Measurements from ENCODE around the gene CSGALNACT2. TPM values are rescaled to one million over a fixed set of nuclear protein-coding genes. Genes with fewer than 3 reads are reported as not detected.
"Not testable (repeated sequence)": the region's sequence is repeated elsewhere in the genome, so short reads cannot be mapped to it uniquely, and the experiment has no call there.

Gene CSGALNACT2
- total RNA-seq (16.1 TPM), polyA plus RNA-seq (21.2 TPM)
- long read RNA-seq, donor 1, partial matches to known transcripts = 0 of 1 reads
- long read RNA-seq, donor 1, other reads (novel, unspliced or antisense) = 0 of 1 reads
- long read RNA-seq, donor 2 = 0 reads
- long read RNA-seq, donor 3, partial matches to known transcripts = 9 of 13 reads
- long read RNA-seq, donor 3, other reads (novel, unspliced or antisense) = 0 of 13 reads
- long read RNA-seq, donor 4, partial matches to known transcripts = 0 of 4 reads
- long read RNA-seq, donor 4, other reads (novel, unspliced or antisense) = 0 of 4 reads
- long read RNA-seq, donor 5, transcript CSGALNACT2-201 (8 exons, 3,730 nt) = major isoform, 11 of 16 reads
- long read RNA-seq, donor 5, partial matches to known transcripts = 5 of 16 reads
- long read RNA-seq, donor 5, other reads (novel, unspliced or antisense) = 0 of 16 reads
- long read RNA-seq, donor 6, partial matches to known transcripts = 0 of 2 reads
- long read RNA-seq, donor 6, other reads (novel, unspliced or antisense) = 0 of 2 reads
- long read RNA-seq, donor 7, transcript CSGALNACT2-201 (8 exons, 3,730 nt) = major isoform, 8 of 8 reads
- long read RNA-seq, donor 7, partial matches to known transcripts = 0 of 8 reads
- long read RNA-seq, donor 7, other reads (novel, unspliced or antisense) = 0 of 8 reads
- long read RNA-seq, donor 8, partial matches to known transcripts = 0 of 3 reads
- long read RNA-seq, donor 8, other reads (novel, unspliced or antisense) = 0 of 3 reads
- long read RNA-seq, donor 9, partial matches to known transcripts = 0 of 2 reads
- long read RNA-seq, donor 9, other reads (novel, unspliced or antisense) = 0 of 2 reads
- long read RNA-seq, donor 10, partial matches to known transcripts = 0 of 2 reads
- long read RNA-seq, donor 10, other reads (novel, unspliced or antisense) = 0 of 2 reads

DNA sequence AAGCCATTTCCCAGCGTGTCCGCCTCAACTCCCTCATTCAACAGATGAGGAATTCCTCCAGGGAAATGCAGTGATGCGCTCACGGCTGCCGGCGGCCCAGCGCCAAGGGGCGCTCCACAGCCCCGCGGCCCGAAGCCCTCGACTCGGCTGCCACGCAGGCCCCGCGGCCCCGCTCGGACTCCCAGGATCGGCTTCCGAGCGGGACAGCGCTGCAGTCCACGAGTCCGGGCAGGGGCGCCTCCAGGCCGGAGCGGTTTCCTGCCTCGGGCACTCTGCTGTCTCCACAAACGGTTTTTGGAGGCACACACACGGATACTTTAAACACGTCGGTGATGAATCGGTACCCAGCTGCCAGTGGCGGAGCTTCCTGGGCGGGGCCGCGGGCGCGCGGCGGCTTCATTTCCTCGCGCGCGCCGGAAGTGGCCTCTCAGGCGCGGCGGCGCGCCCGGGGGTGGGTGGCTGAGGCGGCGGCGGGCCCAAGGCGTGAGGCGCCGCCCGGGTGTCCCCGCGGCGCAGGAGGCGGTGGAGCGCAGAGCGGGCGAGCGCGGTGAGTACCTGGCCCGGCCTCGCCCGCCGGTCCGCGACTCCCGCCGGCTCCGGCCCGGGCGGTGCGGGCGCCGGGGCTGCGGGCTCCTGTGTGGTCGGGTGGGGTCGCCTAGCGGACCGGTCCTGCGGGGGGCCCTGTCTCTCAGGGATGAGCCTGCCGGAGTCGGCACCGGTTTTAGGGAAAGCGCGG, at the start of gene CSGALNACT2:
CSGALNACT2 (plus strand) TSS at position 425 of the 736 bp plus-strand sequence. CDS start 16,705 bp downstream, outside the sequence.
- H3K4me3 ChIP-seq (ENCODE audit: low read length in 2 of 2) = peak within 1 kb of the TSS; percentile 76 to 82
- peak; percentile 72 to 95 (median 88) for DNase-seq (ENCODE audit: low read depth in 6 of 9, low spot score in 9 of 9)
- no peaks in the 10 kb centered on the region for H3K27me3 ChIP-seq (ENCODE audit: control insufficient read depth in 2 of 2, insufficient read depth in 1 of 2, low read length in 1 of 2)
- WGBS = under 1% methylated on average over 93 of the region's 93 CpGs
- H3K36me3 ChIP-seq (ENCODE audit: control insufficient read depth in 2 of 2, insufficient read depth in 2 of 2, low read length in 1 of 2) = no peaks in the 10 kb centered on the region
- peak within 1 kb of the TSS; percentile 92 to 95 for H3K27ac ChIP-seq (ENCODE audit: low read depth in 1 of 2, low read length in 1 of 2)
- peaks cover 23 to 24% of the 10 kb centered on the region in 2 donors for H3K4me1 ChIP-seq (ENCODE audit: control insufficient read depth in 2 of 2, insufficient read depth in 2 of 2, low read length in 2 of 2)
- H3K9me3 ChIP-seq (ENCODE audit: control insufficient read depth in 2 of 2, insufficient read depth in 1 of 2, low read length in 1 of 2) = no peaks in the 10 kb centered on the region

GRCh38 chr10:43089519-43089918, 48.7 kb upstream of the CSGALNACT2 start:
- H3K27ac ChIP-seq (ENCODE audit: low read depth in 1 of 2, low read length in 1 of 2) = no peak overlapping the region
- H3K4me3 ChIP-seq (ENCODE audit: low read length in 2 of 2) = no peak overlapping the region
- WGBS = 97% methylated on average over 10 of the region's 10 CpGs
- DNase-seq (ENCODE audit: low read depth in 6 of 9, low spot score in 9 of 9) = no peak
- peaks cover 0 to 3% of the 10 kb centered on the region in 2 donors for H3K27me3 ChIP-seq (ENCODE audit: control insufficient read depth in 2 of 2, insufficient read depth in 1 of 2, low read length in 1 of 2)
- H3K4me1 ChIP-seq (ENCODE audit: control insufficient read depth in 2 of 2, insufficient read depth in 2 of 2, low read length in 2 of 2) = no peaks in the 10 kb centered on the region
- no peaks in the 10 kb centered on the region for H3K36me3 ChIP-seq (ENCODE audit: control insufficient read depth in 2 of 2, insufficient read depth in 2 of 2, low read length in 1 of 2)
- no peaks in the 10 kb centered on the region for H3K9me3 ChIP-seq (ENCODE audit: control insufficient read depth in 2 of 2, insufficient read depth in 1 of 2, low read length in 1 of 2)

- no peak overlapping the region for H3K27ac ChIP-seq (ENCODE audit: low read depth in 1 of 2, low read length in 1 of 2)
- 93% methylated on average over 8 of the region's 8 CpGs for WGBS
- H3K27me3 ChIP-seq (ENCODE audit: control insufficient read depth in 2 of 2, insufficient read depth in 1 of 2, low read length in 1 of 2) = peaks cover 0 to 3% of the 10 kb centered on the region in 2 donors
- H3K9me3 ChIP-seq (ENCODE audit: control insufficient read depth in 2 of 2, insufficient read depth in 1 of 2, low read length in 1 of 2) = no peaks in the 10 kb centered on the region
- H3K36me3 ChIP-seq (ENCODE audit: control insufficient read depth in 2 of 2, insufficient read depth in 2 of 2, low read length in 1 of 2) = no peaks in the 10 kb centered on the region
- no peak overlapping the region for H3K4me3 ChIP-seq (ENCODE audit: low read length in 2 of 2)
- H3K4me1 ChIP-seq (ENCODE audit: control insufficient read depth in 2 of 2, insufficient read depth in 2 of 2, low read length in 2 of 2) = no peaks in the 10 kb centered on the region
- DNase-seq (ENCODE audit: low read depth in 6 of 9, low spot score in 9 of 9) = no peak
Observed at GRCh38 chr10:43090188-43090587, 48.1 kb upstream of the CSGALNACT2 start.

DNA sequence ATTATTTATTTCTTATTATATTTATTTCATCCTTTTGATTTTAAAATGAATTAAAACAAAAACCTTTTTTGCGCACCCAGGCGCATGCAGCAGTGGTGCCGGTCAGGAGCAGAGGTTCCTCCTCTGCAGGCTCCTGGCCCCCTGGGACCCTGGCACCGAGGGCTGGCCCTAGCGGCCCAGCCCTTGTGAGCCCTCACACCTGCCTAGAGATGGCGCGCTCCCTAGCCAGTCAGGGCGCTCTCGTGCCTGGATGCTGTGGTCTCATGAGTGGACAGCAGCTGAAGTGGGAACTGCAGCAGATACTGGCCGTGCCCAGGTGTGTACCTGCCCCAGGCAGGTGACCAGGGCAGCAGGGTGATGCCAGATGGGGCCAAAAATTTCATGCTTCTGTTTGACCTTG, 47.6 kb upstream of the CSGALNACT2 start:
- no peak overlapping the region for H3K4me3 ChIP-seq (ENCODE audit: low read length in 2 of 2)
- DNase-seq (ENCODE audit: low read depth in 6 of 9, low spot score in 9 of 9) = no peak
- 97% methylated on average over 10 of the region's 10 CpGs for WGBS

GRCh38 chr10:43091846-43092245, 46.4 kb upstream of the CSGALNACT2 start:
- H3K9me3 ChIP-seq (ENCODE audit: control insufficient read depth in 2 of 2, insufficient read depth in 1 of 2, low read length in 1 of 2) = no peaks in the 10 kb centered on the region
- DNase-seq (ENCODE audit: low read depth in 6 of 9, low spot score in 9 of 9) = no peak
- peaks cover 0 to 3% of the 10 kb centered on the region in 2 donors for H3K27me3 ChIP-seq (ENCODE audit: control insufficient read depth in 2 of 2, insufficient read depth in 1 of 2, low read length in 1 of 2)
- H3K4me3 ChIP-seq (ENCODE audit: low read length in 2 of 2) = no peak overlapping the region
- no peaks in the 10 kb centered on the region for H3K4me1 ChIP-seq (ENCODE audit: control insufficient read depth in 2 of 2, insufficient read depth in 2 of 2, low read length in 2 of 2)
- no peaks in the 10 kb centered on the region for H3K36me3 ChIP-seq (ENCODE audit: control insufficient read depth in 2 of 2, insufficient read depth in 2 of 2, low read length in 1 of 2)
- 51% methylated on average over 3 of the region's 3 CpGs for WGBS
- H3K27ac ChIP-seq (ENCODE audit: low read depth in 1 of 2, low read length in 1 of 2) = no peak overlapping the region

More for the DNA sequence above, 47.6 kb upstream of the CSGALNACT2 start:
- H3K9me3 ChIP-seq (ENCODE audit: control insufficient read depth in 2 of 2, insufficient read depth in 1 of 2, low read length in 1 of 2) = no peaks in the 10 kb centered on the region
- H3K27me3 ChIP-seq (ENCODE audit: control insufficient read depth in 2 of 2, insufficient read depth in 1 of 2, low read length in 1 of 2) = peaks cover 0 to 3% of the 10 kb centered on the region in 2 donors
- H3K36me3 ChIP-seq (ENCODE audit: control insufficient read depth in 2 of 2, insufficient read depth in 2 of 2, low read length in 1 of 2) = no peaks in the 10 kb centered on the region
- H3K4me1 ChIP-seq (ENCODE audit: control insufficient read depth in 2 of 2, insufficient read depth in 2 of 2, low read length in 2 of 2) = no peaks in the 10 kb centered on the region
- H3K27ac ChIP-seq (ENCODE audit: low read depth in 1 of 2, low read length in 1 of 2) = no peak overlapping the region

DNA sequence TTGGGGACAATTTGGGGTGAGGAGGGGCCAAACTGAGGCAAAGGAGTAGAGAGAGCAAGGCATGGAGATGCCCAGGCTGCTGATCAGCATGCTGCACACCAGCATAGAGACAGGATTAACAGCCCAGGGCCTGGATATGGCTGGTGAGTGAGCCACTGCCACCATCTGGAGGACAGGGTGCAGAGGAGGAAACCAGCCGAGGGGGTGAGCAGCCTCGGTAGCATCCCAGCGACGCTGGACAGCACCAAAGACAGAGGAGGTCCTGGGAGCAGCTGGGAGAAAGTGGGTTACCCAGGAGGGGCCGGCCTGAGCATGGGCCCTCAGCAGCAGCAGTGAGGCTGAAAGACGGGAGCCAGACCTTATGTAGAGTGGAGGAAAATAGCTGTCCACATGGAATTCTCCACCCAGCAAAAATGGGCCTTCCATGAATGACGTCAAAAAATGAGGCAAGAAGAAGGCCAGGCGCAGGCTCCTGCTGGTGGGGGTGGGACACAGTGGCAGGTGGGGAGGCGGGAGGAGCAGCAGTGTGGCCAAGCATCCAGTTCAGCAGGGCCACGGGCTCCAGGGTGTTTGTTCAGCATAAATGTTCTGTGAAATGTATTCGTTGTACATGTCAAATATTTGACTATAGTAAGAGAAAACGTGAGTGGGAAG, 44.7 kb upstream of the CSGALNACT2 start:
- peaks cover 0 to 3% of the 10 kb centered on the region in 2 donors for H3K27me3 ChIP-seq (ENCODE audit: control insufficient read depth in 2 of 2, insufficient read depth in 1 of 2, low read length in 1 of 2)
- H3K4me3 ChIP-seq (ENCODE audit: low read length in 2 of 2) = no peak overlapping the region
- H3K27ac ChIP-seq (ENCODE audit: low read depth in 1 of 2, low read length in 1 of 2) = no peak overlapping the region
- no peak for DNase-seq (ENCODE audit: low read depth in 6 of 9, low spot score in 9 of 9)
- WGBS = 56% methylated on average over 12 of the region's 12 CpGs
- H3K4me1 ChIP-seq (ENCODE audit: control insufficient read depth in 2 of 2, insufficient read depth in 2 of 2, low read length in 2 of 2) = no peaks in the 10 kb centered on the region
- no peaks in the 10 kb centered on the region for H3K9me3 ChIP-seq (ENCODE audit: control insufficient read depth in 2 of 2, insufficient read depth in 1 of 2, low read length in 1 of 2)
- H3K36me3 ChIP-seq (ENCODE audit: control insufficient read depth in 2 of 2, insufficient read depth in 2 of 2, low read length in 1 of 2) = no peaks in the 10 kb centered on the region

DNA sequence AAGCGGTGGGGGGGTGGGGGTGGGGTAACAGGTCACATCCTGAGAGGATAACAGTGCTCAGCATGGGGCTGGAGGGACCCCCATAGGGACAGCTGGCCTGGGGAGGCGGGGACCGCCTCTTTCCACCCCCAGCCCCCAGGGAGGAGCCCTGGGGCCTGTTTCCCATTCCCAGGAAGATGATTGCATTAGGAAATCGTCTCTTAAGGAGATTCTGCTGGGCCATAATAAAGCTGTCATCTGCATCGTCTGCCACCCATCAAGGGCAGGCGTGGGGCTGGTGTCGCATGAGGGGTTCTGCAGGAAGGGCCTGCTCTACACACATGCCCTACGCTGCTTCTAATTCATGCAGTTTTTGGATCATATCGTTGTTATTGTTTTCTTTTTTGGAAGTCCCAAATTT, 44.2 kb upstream of the CSGALNACT2 start:
- H3K27me3 ChIP-seq (ENCODE audit: control insufficient read depth in 2 of 2, insufficient read depth in 1 of 2, low read length in 1 of 2) = peaks cover 0 to 3% of the 10 kb centered on the region in 2 donors
- DNase-seq (ENCODE audit: low read depth in 6 of 9, low spot score in 9 of 9) = no peak
- H3K9me3 ChIP-seq (ENCODE audit: control insufficient read depth in 2 of 2, insufficient read depth in 1 of 2, low read length in 1 of 2) = no peaks in the 10 kb centered on the region
- no peak overlapping the region for H3K4me3 ChIP-seq (ENCODE audit: low read length in 2 of 2)
- H3K36me3 ChIP-seq (ENCODE audit: control insufficient read depth in 2 of 2, insufficient read depth in 2 of 2, low read length in 1 of 2) = no peaks in the 10 kb centered on the region
- H3K27ac ChIP-seq (ENCODE audit: low read depth in 1 of 2, low read length in 1 of 2) = no peak overlapping the region
- WGBS = 92% methylated on average over 9 of the region's 9 CpGs
- H3K4me1 ChIP-seq (ENCODE audit: control insufficient read depth in 2 of 2, insufficient read depth in 2 of 2, low read length in 2 of 2) = no peaks in the 10 kb centered on the region

DNA sequence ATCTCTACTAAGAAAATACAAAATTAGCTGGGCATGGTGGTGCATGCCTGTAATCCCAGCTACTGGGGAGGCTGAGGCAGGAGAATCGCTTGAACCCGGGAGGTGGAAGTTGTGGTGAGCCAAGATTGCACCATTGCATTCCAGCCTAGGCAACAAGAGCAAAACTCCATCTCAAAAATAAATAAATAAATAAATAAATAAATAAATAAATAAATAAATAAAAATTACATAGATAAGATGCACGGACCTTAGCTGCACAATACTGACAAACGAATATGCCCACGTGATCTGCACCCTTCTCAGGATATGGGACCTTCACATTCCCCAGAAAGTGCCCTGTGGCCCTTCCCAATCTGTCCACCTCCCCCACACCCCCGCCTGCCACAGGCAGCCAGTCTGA, 38.9 kb upstream of the CSGALNACT2 start:
- not testable (repeated sequence) for DNase-seq (ENCODE audit: low read depth in 6 of 9, low spot score in 9 of 9)
- peaks cover 7 to 30% of the 10 kb centered on the region in 2 donors for H3K27me3 ChIP-seq (ENCODE audit: control insufficient read depth in 2 of 2, insufficient read depth in 1 of 2, low read length in 1 of 2)

More for the DNA sequence above, 38.9 kb upstream of the CSGALNACT2 start:
- WGBS = 96% methylated on average over 6 of the region's 6 CpGs
- not testable (repeated sequence) for H3K27ac ChIP-seq (ENCODE audit: low read depth in 1 of 2, low read length in 1 of 2); H3K36me3 ChIP-seq (ENCODE audit: control insufficient read depth in 2 of 2, insufficient read depth in 2 of 2, low read length in 1 of 2); H3K9me3 ChIP-seq (ENCODE audit: control insufficient read depth in 2 of 2, insufficient read depth in 1 of 2, low read length in 1 of 2); H3K4me1 ChIP-seq (ENCODE audit: control insufficient read depth in 2 of 2, insufficient read depth in 2 of 2, low read length in 2 of 2); H3K4me3 ChIP-seq (ENCODE audit: low read length in 2 of 2)
